HepG2 (cell line): ENCODE data around the gene SPIB.

Source experiments
- CREB1 ChIP-seq, 2 experiments: fragments of 450-650 bp in 1 of 2; IDR thresholded peaks; 2 replicates each; pipeline ENCODE4 v1.6.1; 2016 to 2017; ENCODE audit warnings: control low read depth in 1 of 2, mild to moderate bottlenecking in 1 of 2, missing compliant biosample characterization in 1 of 2, missing genetic modification characterization in 1 of 2
- GZF1 ChIP-seq: sonication (generic); formaldehyde crosslinking; IDR thresholded peaks from 2 replicates; pipeline ENCODE4 v1.5.1; 2020; ENCODE audit warnings: mild to moderate bottlenecking, missing genetic modification reagents
- POLR2AphosphoS5 ChIP-seq: IDR thresholded peaks from 2 replicates; pipeline ENCODE4 v1.6.1; 2012; ENCODE audit warnings: low read depth, low read length
- SP4 ChIP-seq: sonication (generic); formaldehyde crosslinking; IDR thresholded peaks from 2 replicates; pipeline ENCODE4 v1.8.1; 2023; ENCODE audit warnings: mild to moderate bottlenecking, missing genetic modification reagents
- TAF1 ChIP-seq: sonication (generic); formaldehyde crosslinking; IDR thresholded peaks from 2 replicates; pipeline ENCODE4 v1.4.0; 2020; ENCODE audit warnings: missing genetic modification reagents
- ZNF616 ChIP-seq: sonication (generic); formaldehyde crosslinking; IDR thresholded peaks from 2 replicates; pipeline ENCODE4 v1.5.0; 2020; ENCODE audit warnings: low read depth, mild to moderate bottlenecking, missing genetic modification reagents

DNA sequence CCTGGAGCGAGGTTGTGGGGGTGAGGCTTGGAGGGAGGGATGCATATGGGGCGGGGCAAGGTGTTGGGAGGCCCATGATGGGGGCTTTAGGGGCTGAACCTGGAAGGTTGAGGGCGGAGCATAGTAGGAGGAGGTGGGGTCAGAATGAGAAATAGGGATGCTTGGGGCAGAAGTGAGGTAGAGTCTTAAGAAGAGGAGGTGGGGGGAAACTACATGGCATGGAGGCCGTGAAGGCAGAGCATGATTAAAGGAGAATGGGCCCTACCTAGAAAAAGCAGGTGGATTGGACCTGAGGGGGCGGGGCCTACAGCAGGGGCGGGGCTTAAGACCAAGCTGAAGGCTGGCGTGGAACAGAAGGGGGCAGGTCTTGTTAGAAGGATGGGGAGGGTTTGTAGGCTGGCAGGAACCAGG is 41.7 kb upstream of the SPIB start:
- TF ChIP-seq TAF1 (CRISPR knock-in tag) (no peak), POLR2AphosphoS5 (no peak), SP4 (CRISPR knock-in tag) (no peak), ZNF616 (CRISPR knock-in tag) (no peak), CREB1 (IDR thresholded peaks at IDR 0.05) (no peak), CREB1 (CRISPR knock-in tag; IDR thresholded peaks at IDR 0.05) (no peak), GZF1 (CRISPR knock-in tag) (no peak)
